Adrenal gland (tissue), 5 donors: ENCODE data around the gene YIF1B.

Source experiments
- POLR2A ChIP-seq, 2 donors: fragments of 450-650 bp; IDR thresholded peaks; one replicate each; pipeline ENCODE4 v1.6.1; 2017; ENCODE audit warnings: antibody characterized with exemption in 2 of 2, mild to moderate bottlenecking in 2 of 2, moderate library complexity in 1 of 2
- TF ChIP-seq, protein P1 (sequence below), 6 experiments: fragments of 450-650 bp in 4 of 6; fragments of 200-600 bp in 2 of 6; sonication (generic) in 1 of 6; IDR thresholded peaks; 1 replicate in 5 of 6; 2 replicates in 1 of 6; pipeline versions ENCODE4 v1.5.1 to v1.8.0; 2016 to 2021; ENCODE audit warnings: antibody characterized with exemption in 6 of 6, mild to moderate bottlenecking in 2 of 6, moderate library complexity in 1 of 6
- donor health status: DM: no; HTN: no; CAD: no.

DNA sequence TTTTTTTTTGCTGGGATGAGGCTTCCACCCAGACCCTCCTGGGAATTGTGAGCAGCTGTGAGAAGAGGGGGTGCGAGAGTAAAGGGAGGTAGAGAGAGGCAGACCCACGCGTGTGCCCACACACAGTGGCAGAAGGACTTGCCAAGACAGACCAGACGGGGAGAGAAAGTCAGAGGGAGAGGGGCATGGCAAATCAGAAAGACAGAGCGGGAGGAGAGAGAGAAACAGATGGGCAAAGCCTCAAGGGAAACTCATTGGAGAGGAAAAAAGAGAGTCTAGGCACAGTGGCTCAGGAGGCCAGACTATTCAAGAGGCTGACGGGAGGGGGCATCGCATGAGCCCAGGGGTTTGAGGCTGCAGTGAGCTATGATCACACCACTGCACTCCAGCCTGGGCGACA, 36.9 kb upstream of the YIF1B start:
- TF ChIP-seq, protein P1, sequence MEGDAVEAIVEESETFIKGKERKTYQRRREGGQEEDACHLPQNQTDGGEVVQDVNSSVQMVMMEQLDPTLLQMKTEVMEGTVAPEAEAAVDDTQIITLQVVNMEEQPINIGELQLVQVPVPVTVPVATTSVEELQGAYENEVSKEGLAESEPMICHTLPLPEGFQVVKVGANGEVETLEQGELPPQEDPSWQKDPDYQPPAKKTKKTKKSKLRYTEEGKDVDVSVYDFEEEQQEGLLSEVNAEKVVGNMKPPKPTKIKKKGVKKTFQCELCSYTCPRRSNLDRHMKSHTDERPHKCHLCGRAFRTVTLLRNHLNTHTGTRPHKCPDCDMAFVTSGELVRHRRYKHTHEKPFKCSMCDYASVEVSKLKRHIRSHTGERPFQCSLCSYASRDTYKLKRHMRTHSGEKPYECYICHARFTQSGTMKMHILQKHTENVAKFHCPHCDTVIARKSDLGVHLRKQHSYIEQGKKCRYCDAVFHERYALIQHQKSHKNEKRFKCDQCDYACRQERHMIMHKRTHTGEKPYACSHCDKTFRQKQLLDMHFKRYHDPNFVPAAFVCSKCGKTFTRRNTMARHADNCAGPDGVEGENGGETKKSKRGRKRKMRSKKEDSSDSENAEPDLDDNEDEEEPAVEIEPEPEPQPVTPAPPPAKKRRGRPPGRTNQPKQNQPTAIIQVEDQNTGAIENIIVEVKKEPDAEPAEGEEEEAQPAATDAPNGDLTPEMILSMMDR (IDR thresholded peaks at IDR 0.05), result no peak
- no peak for TF ChIP-seq POLR2A (IDR thresholded peaks at IDR 0.05)
